ENCODE measurements around the gene ACVR1. TPM values are rescaled to one million over a fixed set of nuclear protein-coding genes. Genes with fewer than 3 reads are reported as not detected.

ACVR1 gene
- total RNA-seq, 1 donor from 2014 or later = 14.3 TPM

DNA sequence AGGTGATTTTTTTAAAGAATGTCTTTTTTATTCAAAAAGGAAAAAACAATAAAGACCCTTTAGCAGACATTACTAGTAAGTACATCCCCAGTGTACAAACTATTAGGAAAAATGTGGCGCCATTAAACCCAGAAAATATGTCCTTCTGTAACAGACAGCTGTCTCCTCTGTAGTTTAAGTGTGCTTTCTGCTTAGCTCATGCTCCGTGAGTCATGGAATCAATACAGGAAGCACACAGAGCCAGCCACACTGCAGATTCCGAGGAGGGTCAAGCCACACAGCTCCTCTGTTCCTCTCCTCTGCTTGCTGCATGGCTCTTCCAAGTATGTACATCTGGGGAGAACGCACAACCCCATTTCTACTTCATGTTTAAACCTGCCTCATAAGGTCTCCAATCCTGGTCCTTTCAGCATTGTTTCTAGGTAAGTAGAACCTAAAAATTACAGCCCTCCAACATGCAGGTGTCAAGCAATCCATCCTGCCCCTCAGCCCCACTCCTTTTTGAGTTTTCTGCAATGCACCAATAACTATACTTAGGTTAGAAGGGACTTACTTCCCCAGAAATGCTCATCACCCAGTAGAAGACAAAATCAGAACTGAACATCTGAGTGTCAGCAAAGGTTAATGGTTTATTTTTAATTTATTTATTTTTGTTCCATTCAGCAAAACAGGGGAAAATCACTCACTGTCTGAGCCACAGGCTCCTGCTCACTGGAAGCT lies 37.5 kb downstream of the ACVR1 start:
- no peak for DNase-seq (ENCODE audit: extremely low spot score, unreplicated experiment)
- H3K36me3 Mint-ChIP-seq = no peaks in the 10 kb centered on the region
- H3K4me1 Mint-ChIP-seq (ENCODE audit: unreplicated experiment) = peaks cover 51% of the 10 kb centered on the region
- TF ChIP-seq CTCF (conservative IDR thresholded peaks at IDR 0.05) = no peak
- H3K4me3 Mint-ChIP-seq = peak overlapping the region; percentile 70
- H3K27ac Mint-ChIP-seq = peak overlapping the region; percentile 87
- no peaks in the 10 kb centered on the region for H3K27me3 Mint-ChIP-seq
- no peaks in the 10 kb centered on the region for H3K9me3 Mint-ChIP-seq

GRCh38 chr2:157837851-157838441 lies 38.2 kb downstream of the ACVR1 start:
- Mint-ChIP-seq H3K4me1 (ENCODE audit: unreplicated experiment) (peaks cover 47% of the 10 kb centered on the region), H3K27ac (peak overlapping the region; percentile 87), H3K4me3 (peak overlapping the region; percentile 70), H3K27me3 (no peaks in the 10 kb centered on the region), H3K9me3 (no peaks in the 10 kb centered on the region), H3K36me3 (no peaks in the 10 kb centered on the region)
- TF ChIP-seq CTCF (conservative IDR thresholded peaks at IDR 0.05) = no peak
- DNase-seq (ENCODE audit: extremely low spot score, unreplicated experiment) = no peak

DNA sequence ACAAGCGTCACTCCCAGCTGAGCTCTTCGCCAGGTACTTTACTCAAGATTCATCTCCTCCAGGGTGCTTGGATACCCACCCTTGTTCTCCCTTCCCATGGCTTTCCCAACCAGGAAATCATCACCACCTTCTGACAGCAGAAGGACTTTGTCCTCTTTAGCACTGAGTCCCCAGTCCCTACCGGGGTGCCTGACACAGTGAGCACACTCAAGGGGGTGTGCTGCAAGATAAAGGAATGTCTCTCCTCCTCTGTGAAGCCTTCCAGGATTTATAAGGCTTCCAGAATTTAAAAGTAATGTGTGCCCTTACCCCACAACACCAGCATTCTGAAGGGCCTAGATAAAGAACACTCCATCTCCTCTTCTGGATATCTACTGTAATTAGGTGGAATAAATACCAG lies 39.6 kb downstream of the ACVR1 start:
- no peak overlapping the region for H3K4me3 Mint-ChIP-seq
- H3K4me1 Mint-ChIP-seq (ENCODE audit: unreplicated experiment) = peaks cover 49% of the 10 kb centered on the region
- DNase-seq (ENCODE audit: extremely low spot score, unreplicated experiment) = no peak
- no peaks in the 10 kb centered on the region for H3K36me3 Mint-ChIP-seq
- no peaks in the 10 kb centered on the region for H3K9me3 Mint-ChIP-seq
- TF ChIP-seq CTCF (conservative IDR thresholded peaks at IDR 0.05) = no peak
- no peaks in the 10 kb centered on the region for H3K27me3 Mint-ChIP-seq
- H3K27ac Mint-ChIP-seq = no peak overlapping the region

- no peak for DNase-seq (ENCODE audit: extremely low spot score, unreplicated experiment)
- Mint-ChIP-seq H3K4me1 (ENCODE audit: unreplicated experiment) (peaks cover 50% of the 10 kb centered on the region), H3K4me3 (no peak overlapping the region), H3K27me3 (no peaks in the 10 kb centered on the region), H3K36me3 (no peaks in the 10 kb centered on the region), H3K9me3 (no peaks in the 10 kb centered on the region), H3K27ac (no peak overlapping the region)
- TF ChIP-seq CTCF (conservative IDR thresholded peaks at IDR 0.05) = no peak
These were observed 40.7 kb downstream of the ACVR1 start for GRCh38 chr2:157835425-157835824.

- H3K36me3 Mint-ChIP-seq = no peaks in the 10 kb centered on the region
- no peaks in the 10 kb centered on the region for H3K9me3 Mint-ChIP-seq
- H3K27me3 Mint-ChIP-seq = no peaks in the 10 kb centered on the region
- TF ChIP-seq CTCF (conservative IDR thresholded peaks at IDR 0.05) = no peak
- no peak overlapping the region for H3K4me3 Mint-ChIP-seq
- DNase-seq (ENCODE audit: extremely low spot score, unreplicated experiment) = no peak
- peaks cover 49% of the 10 kb centered on the region for H3K4me1 Mint-ChIP-seq (ENCODE audit: unreplicated experiment)
- H3K27ac Mint-ChIP-seq = no peak overlapping the region
These were observed 41.1 kb downstream of the ACVR1 start for GRCh38 chr2:157835006-157835405.

Data from type B pancreatic cell (in vitro differentiated cells).